Activated CD8-positive, alpha-beta memory T cell treated with anti-CD3 and anti-CD28 coated beads for 4 hours (primary cell): ENCODE measurements around the gene ZNF433.
"Not testable (repeated sequence)": the region's sequence is repeated elsewhere in the genome, so short reads cannot be mapped to it uniquely, and the experiment has no call there.

Source experiments
- DNase-seq, 2 donors: peaks; one replicate each; pipeline ENCODE4 v3.0.0-alpha.2; 2020; ENCODE audit warnings: low read depth in 2 of 2

The ZNF433 gene

GRCh38 chr19:12035220-12036172, at the start of gene ZNF433:
Gene ZNF433 (minus strand): TSS chr19:12035679. CDS start chr19:12035539, 140 bp downstream.
- DNase-seq: peak; percentile 39 to 42

- not testable (repeated sequence) for DNase-seq
These were observed 47.9 kb upstream of the ZNF433 start for GRCh38 chr19:12083336-12083735.

GRCh38 chr19:12077375-12077774, 41.9 kb upstream of the ZNF433 start:
- no peak for DNase-seq

- not testable (repeated sequence) for DNase-seq
These were observed 40.9 kb upstream of the ZNF433 start for GRCh38 chr19:12076331-12076730.

GRCh38 chr19:12075538-12076139, 40.2 kb upstream of the ZNF433 start:
- no peak for DNase-seq

- peak; percentile 41 to 62 for DNase-seq
These were observed 29.4 kb upstream of the ZNF433 start, which contains the start of gene ZNF844 for GRCh38 chr19:12064590-12065538. Gene ZNF844 (plus strand): TSS chr19:12064731. CDS start chr19:12064874, 143 bp downstream.

GRCh38 chr19:12055784-12056183, 20.3 kb upstream of the ZNF433 start:
- no peak for DNase-seq

- no peak for DNase-seq
These were observed 17.2 kb upstream of the ZNF433 start, which contains the start of gene ZNF878 for GRCh38 chr19:12052497-12053169. Gene ZNF878 (minus strand): TSS chr19:12052961. CDS start chr19:12052801, 160 bp downstream.

GRCh38 chr19:12052091-12052496, 16.6 kb upstream of the ZNF433 start:
- DNase-seq: no peak

- DNase-seq: no peak
These were observed 12.4 kb upstream of the ZNF433 start for GRCh38 chr19:12047868-12048267.

GRCh38 chr19:12043752-12044422, 8.4 kb upstream of the ZNF433 start:
- no peak for DNase-seq

- DNase-seq: no peak
These were observed 7.4 kb upstream of the ZNF433 start for GRCh38 chr19:12042893-12043292.

- DNase-seq: no peak
These were observed 859 bp downstream of the ZNF433 start for GRCh38 chr19:12034620-12035019.

- DNase-seq: no peak
These were observed 1.3 kb downstream of the ZNF433 start for GRCh38 chr19:12034198-12034597.

- DNase-seq: no peak
These were observed 19.7 kb downstream of the ZNF433 start for GRCh38 chr19:12015753-12016116.

GRCh38 chr19:12015015-12015752, 20.3 kb downstream of the ZNF433 start:
- DNase-seq: no peak

- DNase-seq: no peak
These were observed 35.1 kb downstream of the ZNF433 start for GRCh38 chr19:12000152-12000981.

- DNase-seq: no peak
These were observed 40.3 kb downstream of the ZNF433 start for GRCh38 chr19:11995174-11995573.

- not testable (repeated sequence) for DNase-seq
These were observed 43.6 kb downstream of the ZNF433 start for GRCh38 chr19:11991921-11992320.
